ENCODE results near the gene C1R.

The C1R gene

DNA sequence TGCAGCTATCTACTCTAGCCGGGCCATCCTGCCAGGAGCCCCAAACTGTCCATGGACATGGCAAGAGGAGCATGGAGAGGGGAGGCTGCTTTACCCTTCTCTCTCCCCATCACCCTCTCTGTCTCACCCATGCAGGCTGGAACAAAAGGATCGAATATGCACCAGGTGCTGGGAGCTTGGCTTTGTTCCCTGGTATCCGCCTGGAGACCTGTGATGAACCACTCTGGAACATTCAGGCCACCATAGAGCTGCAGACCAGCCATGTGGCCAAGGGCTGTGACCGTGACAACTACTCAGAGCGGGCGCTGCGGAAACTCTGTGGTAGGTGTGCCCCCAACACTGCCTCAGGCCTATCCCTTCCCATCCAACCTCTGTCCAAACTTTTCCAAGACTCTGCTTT lies 43.8 kb upstream of the C1R start:
- no peak overlapping the region for H2BK120ac ChIP-seq (ENCODE audit: low read depth, low read length)
- H3K36me3 ChIP-seq (ENCODE audit: control insufficient read depth, insufficient read depth, low read length) = peaks cover 2% of the 10 kb centered on the region
- H3K79me2 ChIP-seq (ENCODE audit: control insufficient read depth, insufficient read depth, low read length) = no peaks in the 10 kb centered on the region
- no peak overlapping the region for H3K23ac ChIP-seq (ENCODE audit: low read length)
- no peak overlapping the region for H2AK5ac ChIP-seq (ENCODE audit: low read length)
- H3K9ac ChIP-seq (ENCODE audit: low read length) = no peak overlapping the region
- H3K18ac ChIP-seq (ENCODE audit: low read length) = no peak overlapping the region
- no peak overlapping the region for H3K4me3 ChIP-seq (ENCODE audit: low read length)
- H3K79me1 ChIP-seq (ENCODE audit: low read length) = no peaks in the 10 kb centered on the region
- no peak overlapping the region for H3K56ac ChIP-seq (ENCODE audit: low read length)
- WGBS (ENCODE audit: extremely low coverage, insufficient coverage, low lambda C conversion rate) = no CpG with 5 or more reads among the region's 7 CpGs
- no peak overlapping the region for H4K8ac ChIP-seq (ENCODE audit: low read depth, low read length)
- no peaks in the 10 kb centered on the region for H3K27me3 ChIP-seq (ENCODE audit: insufficient read depth, low read length, poor library complexity)
- H3K4ac ChIP-seq (ENCODE audit: low read depth, low read length) = no peak overlapping the region
- no peak for DNase-seq
- H2BK15ac ChIP-seq (replicated peaks; ENCODE audit: low read depth) = no peak overlapping the region
- H3K4me1 ChIP-seq (ENCODE audit: control insufficient read depth, low read depth, low read length) = peaks cover 2% of the 10 kb centered on the region
- H4K5ac ChIP-seq (ENCODE audit: low read length) = no peak overlapping the region
- H3K27ac ChIP-seq (ENCODE audit: low read depth, low read length) = no peak overlapping the region
- no peak overlapping the region for H2BK5ac ChIP-seq (ENCODE audit: low read length)
- no peak overlapping the region for H3K4me2 ChIP-seq (ENCODE audit: low read length)

DNA sequence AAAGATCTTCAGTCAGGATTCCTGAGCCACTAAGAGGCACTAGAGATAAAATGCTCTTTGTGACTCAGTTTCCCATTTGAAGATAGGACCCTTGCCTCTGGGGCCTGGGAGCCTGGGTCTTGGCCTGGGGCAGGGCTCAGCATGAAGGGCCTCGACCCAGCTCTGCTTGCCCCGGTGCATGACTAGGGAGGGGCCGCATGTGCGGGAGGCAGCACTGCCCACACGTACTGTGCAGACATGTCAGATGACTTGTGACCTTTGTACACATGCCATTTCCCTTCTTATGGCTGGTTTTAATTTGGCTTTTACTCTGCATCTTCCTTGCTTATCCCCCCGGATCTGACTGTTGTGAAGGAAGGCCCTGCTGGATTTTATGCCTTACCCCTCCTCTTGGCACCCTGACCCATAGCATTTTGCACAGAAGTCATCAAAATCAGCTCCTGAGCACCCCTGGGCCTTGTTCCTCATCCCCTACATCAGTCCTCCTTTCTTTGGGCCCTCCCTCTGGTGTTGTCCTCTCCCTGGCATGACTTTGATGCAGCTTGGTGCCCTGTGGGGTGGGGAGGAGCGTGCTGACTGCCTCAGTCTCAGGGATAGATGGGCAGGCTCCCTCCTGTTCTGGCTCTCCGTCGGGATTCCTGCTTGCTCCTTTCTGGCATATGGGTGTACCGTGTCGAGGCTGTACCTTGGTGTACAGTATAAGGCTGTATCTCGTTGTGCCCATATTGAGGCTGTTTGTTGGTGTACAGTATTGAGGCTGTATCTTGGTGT lies 42.3 kb upstream of the C1R start:
- Histone ChIP-seq H3K36me3 (ENCODE audit: control insufficient read depth, insufficient read depth, low read length) (peaks cover 2% of the 10 kb centered on the region), H3K4me3 (ENCODE audit: low read length) (no peak overlapping the region), H3K4me2 (ENCODE audit: low read length) (no peak overlapping the region), H2BK5ac (ENCODE audit: low read length) (no peak overlapping the region), H3K4ac (ENCODE audit: low read depth, low read length) (no peak overlapping the region), H3K56ac (ENCODE audit: low read length) (no peak overlapping the region), H3K18ac (ENCODE audit: low read length) (no peak overlapping the region), H3K4me1 (ENCODE audit: control insufficient read depth, low read depth, low read length) (peaks cover 2% of the 10 kb centered on the region), H3K9ac (ENCODE audit: low read length) (no peak overlapping the region), H4K8ac (ENCODE audit: low read depth, low read length) (no peak overlapping the region), H3K23ac (ENCODE audit: low read length) (no peak overlapping the region), H3K79me1 (ENCODE audit: low read length) (no peaks in the 10 kb centered on the region), H3K27me3 (ENCODE audit: insufficient read depth, low read length, poor library complexity) (no peaks in the 10 kb centered on the region), H2AK5ac (ENCODE audit: low read length) (no peak overlapping the region), H3K27ac (ENCODE audit: low read depth, low read length) (no peak overlapping the region), H3K79me2 (ENCODE audit: control insufficient read depth, insufficient read depth, low read length) (no peaks in the 10 kb centered on the region), H2BK15ac (replicated peaks; ENCODE audit: low read depth) (no peak overlapping the region), H2BK120ac (ENCODE audit: low read depth, low read length) (no peak overlapping the region), H4K5ac (ENCODE audit: low read length) (no peak overlapping the region)
- no CpG with 5 or more reads among the region's 12 CpGs for WGBS (ENCODE audit: extremely low coverage, insufficient coverage, low lambda C conversion rate)
- DNase-seq = no peak

DNA sequence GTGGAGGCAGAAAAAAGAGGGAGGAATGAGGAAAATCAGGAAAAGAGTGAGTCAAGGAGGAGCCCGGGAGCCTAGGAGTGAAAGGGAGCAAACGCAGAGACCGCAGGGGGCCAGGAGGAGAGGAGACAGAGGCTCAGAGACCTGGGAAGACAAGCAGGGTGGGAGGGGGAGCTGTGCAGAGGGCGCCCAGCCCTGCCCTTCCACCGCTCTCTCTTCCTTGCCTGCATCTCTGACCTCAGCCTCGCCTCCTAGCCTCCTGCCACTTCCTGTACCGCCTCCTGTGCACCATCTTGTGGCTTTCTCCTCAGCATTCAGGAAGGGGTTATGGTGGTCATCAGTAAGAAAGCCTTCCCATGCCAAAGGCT lies 39.2 kb upstream of the C1R start:
- Histone ChIP-seq H3K4me1 (ENCODE audit: control insufficient read depth, low read depth, low read length) (peaks cover 15% of the 10 kb centered on the region), H3K18ac (ENCODE audit: low read length) (no peak overlapping the region), H4K5ac (ENCODE audit: low read length) (no peak overlapping the region), H3K4me3 (ENCODE audit: low read length) (no peak overlapping the region), H3K79me2 (ENCODE audit: control insufficient read depth, insufficient read depth, low read length) (no peaks in the 10 kb centered on the region), H2BK15ac (replicated peaks; ENCODE audit: low read depth) (no peak overlapping the region), H2BK5ac (ENCODE audit: low read length) (no peak overlapping the region), H2AK5ac (ENCODE audit: low read length) (no peak overlapping the region), H3K23ac (ENCODE audit: low read length) (no peak overlapping the region), H3K27ac (ENCODE audit: low read depth, low read length) (no peak overlapping the region), H3K27me3 (ENCODE audit: insufficient read depth, low read length, poor library complexity) (no peaks in the 10 kb centered on the region), H3K4ac (ENCODE audit: low read depth, low read length) (no peak overlapping the region), H3K4me2 (ENCODE audit: low read length) (peak overlapping the region; percentile 96), H3K56ac (ENCODE audit: low read length) (peak overlapping the region; percentile 74), H4K8ac (ENCODE audit: low read depth, low read length) (no peak overlapping the region), H2BK120ac (ENCODE audit: low read depth, low read length) (no peak overlapping the region), H3K9ac (ENCODE audit: low read length) (peak overlapping the region; percentile 68), H3K36me3 (ENCODE audit: control insufficient read depth, insufficient read depth, low read length) (peaks cover 2% of the 10 kb centered on the region), H3K79me1 (ENCODE audit: low read length) (no peaks in the 10 kb centered on the region)
- no CpG with 5 or more reads among the region's 7 CpGs for WGBS (ENCODE audit: extremely low coverage, insufficient coverage, low lambda C conversion rate)
- peak; percentile 47 for DNase-seq

DNA sequence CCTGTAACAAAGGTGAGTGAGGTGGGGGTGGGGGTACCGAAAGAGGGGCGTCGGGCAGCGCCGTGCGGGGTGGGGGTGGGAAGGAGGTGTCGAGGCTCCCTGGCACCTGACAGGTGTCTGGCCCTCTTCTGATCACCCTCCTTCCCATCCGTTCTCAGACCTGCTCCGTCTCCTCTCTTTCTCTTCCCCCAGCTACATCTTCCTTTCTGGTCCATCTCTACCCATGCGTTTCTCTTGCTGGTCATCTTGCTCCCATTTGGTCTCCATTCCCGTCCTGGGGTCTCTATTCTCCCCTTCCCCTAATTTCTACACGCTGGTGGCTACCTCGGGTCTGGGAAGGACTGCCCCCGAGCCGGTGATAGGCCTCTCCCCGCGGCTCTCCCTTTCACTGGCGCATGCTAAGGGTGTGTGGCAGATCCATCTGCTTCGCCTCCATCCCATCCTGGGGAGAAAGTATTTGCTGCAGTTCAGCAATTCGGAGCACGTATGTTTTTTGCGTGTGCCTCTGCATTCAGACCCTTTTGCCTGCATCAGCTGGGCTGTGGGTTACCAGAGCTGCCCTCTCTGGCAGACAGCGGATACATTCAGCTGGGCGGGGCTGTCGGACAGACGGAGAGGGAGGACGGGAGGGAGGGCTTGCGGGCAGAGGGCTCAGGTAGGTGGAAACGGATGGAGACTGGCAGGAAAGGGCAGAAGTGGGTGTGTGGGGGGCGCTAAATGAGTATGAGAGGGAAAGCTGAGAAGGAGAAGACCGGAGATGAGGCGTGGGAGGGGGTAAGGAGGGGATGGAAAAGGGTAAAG lies 38.7 kb upstream of the C1R start:
- Histone ChIP-seq H3K36me3 (ENCODE audit: control insufficient read depth, insufficient read depth, low read length) (no peaks in the 10 kb centered on the region), H3K18ac (ENCODE audit: low read length) (no peak overlapping the region), H3K56ac (ENCODE audit: low read length) (peak overlapping the region; percentile 78), H3K4me1 (ENCODE audit: control insufficient read depth, low read depth, low read length) (peaks cover 15% of the 10 kb centered on the region), H3K4me2 (ENCODE audit: low read length) (peak overlapping the region; percentile 96), H2AK5ac (ENCODE audit: low read length) (no peak overlapping the region), H3K27me3 (ENCODE audit: insufficient read depth, low read length, poor library complexity) (no peaks in the 10 kb centered on the region), H3K23ac (ENCODE audit: low read length) (peak overlapping the region; percentile 56), H3K9ac (ENCODE audit: low read length) (peak overlapping the region; percentile 69), H3K27ac (ENCODE audit: low read depth, low read length) (no peak overlapping the region), H4K8ac (ENCODE audit: low read depth, low read length) (no peak overlapping the region), H3K79me2 (ENCODE audit: control insufficient read depth, insufficient read depth, low read length) (no peaks in the 10 kb centered on the region), H2BK5ac (ENCODE audit: low read length) (no peak overlapping the region), H4K5ac (ENCODE audit: low read length) (no peak overlapping the region), H3K4ac (ENCODE audit: low read depth, low read length) (no peak overlapping the region), H2BK15ac (replicated peaks; ENCODE audit: low read depth) (no peak overlapping the region), H3K79me1 (ENCODE audit: low read length) (no peaks in the 10 kb centered on the region), H2BK120ac (ENCODE audit: low read depth, low read length) (no peak overlapping the region), H3K4me3 (ENCODE audit: low read length) (peak overlapping the region; percentile 61)
- WGBS (ENCODE audit: extremely low coverage, insufficient coverage, low lambda C conversion rate) = no CpG with 5 or more reads among the region's 32 CpGs
- peak; percentile 79 for DNase-seq

DNA sequence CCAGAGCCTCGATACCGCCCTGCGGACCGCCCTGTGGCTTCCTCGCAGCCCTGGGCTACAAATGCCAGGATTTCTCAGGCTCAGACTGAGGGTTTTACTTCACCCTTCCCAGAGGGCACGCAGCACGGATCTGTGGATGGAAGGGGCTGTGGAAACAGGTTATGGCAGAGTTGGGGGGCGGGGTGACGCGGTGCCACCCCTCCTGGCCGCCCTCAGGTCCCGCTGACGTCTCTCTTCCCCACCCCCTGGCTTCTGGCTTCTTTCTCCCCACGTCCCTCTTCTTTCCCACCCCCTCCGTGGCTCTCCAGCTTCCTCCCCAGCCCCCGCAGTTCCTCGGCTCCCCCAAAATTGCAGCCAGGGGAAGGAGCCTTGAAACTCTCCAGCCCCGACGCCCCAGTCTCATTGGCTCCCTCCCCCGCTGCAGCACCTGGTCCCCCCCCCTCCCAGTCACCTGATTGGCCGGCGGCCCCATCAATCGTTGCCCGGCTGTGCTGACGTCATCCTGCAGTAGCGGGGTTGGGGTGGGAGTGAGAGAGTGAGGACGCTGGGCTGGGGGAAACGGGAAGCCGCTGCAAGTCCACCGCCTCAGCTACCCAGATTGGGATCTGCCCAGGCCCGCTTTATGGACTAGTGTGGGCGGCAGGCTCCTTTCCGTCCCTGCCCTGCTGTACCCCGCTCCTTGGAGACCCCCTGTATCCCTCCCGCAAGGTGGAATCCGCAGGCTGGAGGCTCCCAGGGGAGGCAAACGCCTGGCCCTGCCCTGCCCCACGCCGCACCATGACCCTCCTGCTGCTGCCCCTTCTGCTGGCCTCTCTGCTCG lies 37.8 kb upstream of the C1R start, which contains the start of gene CLSTN3:
TSS of gene CLSTN3 (plus strand) at position 500 of the 820 bp plus-strand sequence. CDS start at position 778, 278 bp downstream.
- Histone ChIP-seq H3K9ac (ENCODE audit: low read length) (peak within 1 kb of the TSS; percentile 69), H3K4me2 (ENCODE audit: low read length) (peak within 1 kb of the TSS; percentile 100)
- no CpG with 5 or more reads among the region's 40 CpGs for WGBS (ENCODE audit: extremely low coverage, insufficient coverage, low lambda C conversion rate)

More for the DNA sequence above, 37.8 kb upstream of the C1R start, which contains the start of gene CLSTN3:
- Histone ChIP-seq H2AK5ac (ENCODE audit: low read length) (no peak within 1 kb of the TSS), H3K79me2 (ENCODE audit: control insufficient read depth, insufficient read depth, low read length) (no peaks in the 10 kb centered on the region), H4K8ac (ENCODE audit: low read depth, low read length) (no peak within 1 kb of the TSS), H3K27ac (ENCODE audit: low read depth, low read length) (no peak within 1 kb of the TSS), H2BK5ac (ENCODE audit: low read length) (no peak within 1 kb of the TSS), H2BK120ac (ENCODE audit: low read depth, low read length) (no peak within 1 kb of the TSS), H3K4me1 (ENCODE audit: control insufficient read depth, low read depth, low read length) (peaks cover 15% of the 10 kb centered on the region), H3K18ac (ENCODE audit: low read length) (no peak within 1 kb of the TSS), H3K4me3 (ENCODE audit: low read length) (peak within 1 kb of the TSS; percentile 61), H3K27me3 (ENCODE audit: insufficient read depth, low read length, poor library complexity) (no peaks in the 10 kb centered on the region), H3K4ac (ENCODE audit: low read depth, low read length) (no peak within 1 kb of the TSS), H3K23ac (ENCODE audit: low read length) (peak within 1 kb of the TSS; percentile 91), H3K36me3 (ENCODE audit: control insufficient read depth, insufficient read depth, low read length) (no peaks in the 10 kb centered on the region), H3K79me1 (ENCODE audit: low read length) (no peaks in the 10 kb centered on the region), H4K5ac (ENCODE audit: low read length) (no peak within 1 kb of the TSS), H3K56ac (ENCODE audit: low read length) (peak within 1 kb of the TSS; percentile 84), H2BK15ac (replicated peaks; ENCODE audit: low read depth) (no peak within 1 kb of the TSS)
- DNase-seq = peak; percentile 90
